ENCODE results near the gene FARSB. TPM values are rescaled to one million over a fixed set of nuclear protein-coding genes. Genes with fewer than 3 reads are reported as not detected.

The FARSB gene
- total and polyA plus RNA-seq, 2 donors from 2014 or later: 17.1 to 18.2 TPM

- Histone ChIP-seq H3K9ac (ENCODE audit: low read length in 3 of 3) (no peak overlapping the region), H3K27ac (ENCODE audit: low read depth in 2 of 2, low read length in 2 of 2) (no peak overlapping the region), H3K9me3 (ENCODE audit: control insufficient read depth in 2 of 3, insufficient read depth in 1 of 3, low read length in 3 of 3) (no peaks in the 10 kb centered on the region), H3K4me3 (ENCODE audit: low read length in 3 of 3) (no peak overlapping the region), H3K4me1 (ENCODE audit: control insufficient read depth in 2 of 3, insufficient read depth in 2 of 3, low read depth in 1 of 3, low read length in 3 of 3) (peaks cover 0 to 2% (median 0%) of the 10 kb centered on the region in 3 donors), H3K36me3 (ENCODE audit: control insufficient read depth in 2 of 3, insufficient read depth in 3 of 3, low read length in 3 of 3) (no peaks in the 10 kb centered on the region), H3K27me3 (ENCODE audit: control insufficient read depth, insufficient read depth, low read length) (no peaks in the 10 kb centered on the region)
- intact Hi-C loops (cut with DNase I): no loop called here
- TF ChIP-seq, protein P1, sequence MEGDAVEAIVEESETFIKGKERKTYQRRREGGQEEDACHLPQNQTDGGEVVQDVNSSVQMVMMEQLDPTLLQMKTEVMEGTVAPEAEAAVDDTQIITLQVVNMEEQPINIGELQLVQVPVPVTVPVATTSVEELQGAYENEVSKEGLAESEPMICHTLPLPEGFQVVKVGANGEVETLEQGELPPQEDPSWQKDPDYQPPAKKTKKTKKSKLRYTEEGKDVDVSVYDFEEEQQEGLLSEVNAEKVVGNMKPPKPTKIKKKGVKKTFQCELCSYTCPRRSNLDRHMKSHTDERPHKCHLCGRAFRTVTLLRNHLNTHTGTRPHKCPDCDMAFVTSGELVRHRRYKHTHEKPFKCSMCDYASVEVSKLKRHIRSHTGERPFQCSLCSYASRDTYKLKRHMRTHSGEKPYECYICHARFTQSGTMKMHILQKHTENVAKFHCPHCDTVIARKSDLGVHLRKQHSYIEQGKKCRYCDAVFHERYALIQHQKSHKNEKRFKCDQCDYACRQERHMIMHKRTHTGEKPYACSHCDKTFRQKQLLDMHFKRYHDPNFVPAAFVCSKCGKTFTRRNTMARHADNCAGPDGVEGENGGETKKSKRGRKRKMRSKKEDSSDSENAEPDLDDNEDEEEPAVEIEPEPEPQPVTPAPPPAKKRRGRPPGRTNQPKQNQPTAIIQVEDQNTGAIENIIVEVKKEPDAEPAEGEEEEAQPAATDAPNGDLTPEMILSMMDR (IDR thresholded peaks at IDR 0.05; ENCODE audit: borderline replicate concordance, extremely low read depth, insufficient read depth): no peak
- DNase-seq (no peak), FAIRE-seq (no peak)
Observed at GRCh38 chr2:222521099-222521498, 134.8 kb downstream of the FARSB start.

Other genes with a start within 250 kb of the FARSB start
- 89.8 TPM for gene SGPP2, start 231.5 kb downstream of the FARSB start, total RNA-seq
- gene SGPP2, start 231.5 kb downstream of the FARSB start, polyA plus RNA-seq (ENCODE audit: insufficient read depth, low read depth, low replicate concordance): 8.2 TPM
- not detected for gene MOGAT1, start 15.6 kb upstream of the FARSB start, total RNA-seq
- gene MOGAT1, start 15.6 kb upstream of the FARSB start, polyA plus RNA-seq (ENCODE audit: insufficient read depth, low read depth, low replicate concordance): not detected
- 58.8 TPM for gene ACSL3, start 204.9 kb upstream of the FARSB start, total RNA-seq
- gene ACSL3, start 204.9 kb upstream of the FARSB start, polyA plus RNA-seq (ENCODE audit: insufficient read depth, low read depth, low replicate concordance): 33.6 TPM

Data from kidney (tissue), 14 donors.